Nephron (organoid): ENCODE data around the gene OR2Y1.
"Not testable (repeated sequence)": the region's sequence is repeated elsewhere in the genome, so short reads cannot be mapped to it uniquely, and the experiment has no call there.

Experiments used
- H3K27ac Mint-ChIP-seq, 3 experiments: 2 replicates each; pipeline ENCODE4 v1.8.0; 2020; ENCODE audit warnings: mixed read lengths in 3 of 3, mild to moderate bottlenecking in 2 of 3, moderate library complexity in 1 of 3
- H3K27me3 Mint-ChIP-seq: 2 replicates; pipeline ENCODE4 v1.8.0; 2021; ENCODE audit warnings: low read depth, mild to moderate bottlenecking, moderate library complexity, mixed read lengths
- H3K36me3 Mint-ChIP-seq: 2 replicates; pipeline ENCODE4 v1.8.0; 2020; ENCODE audit warnings: low read depth, mixed read lengths
- H3K4me1 Mint-ChIP-seq: 2 replicates; pipeline ENCODE4 v1.8.0; 2020; ENCODE audit warnings: mixed read lengths
- H3K4me3 Mint-ChIP-seq, 3 experiments: 2 replicates each; pipeline ENCODE4 v1.8.0; 2020; ENCODE audit warnings: mild to moderate bottlenecking in 3 of 3, mixed read lengths in 3 of 3, moderate library complexity in 2 of 3
- H3K9me3 Mint-ChIP-seq: 2 replicates; pipeline ENCODE4 v1.8.0; 2020; ENCODE audit warnings: mixed read lengths
- TF ChIP-seq, protein P1 (sequence below), 3 experiments: fragments of 200-600 bp; sonication (generic); IDR thresholded peaks; one replicate each; pipeline ENCODE4 v1.5.0; 2021; ENCODE audit warnings: antibody characterized with exemption in 3 of 3; ENCODE audit not compliant: unreplicated experiment in 3 of 3

Gene OR2Y1

DNA sequence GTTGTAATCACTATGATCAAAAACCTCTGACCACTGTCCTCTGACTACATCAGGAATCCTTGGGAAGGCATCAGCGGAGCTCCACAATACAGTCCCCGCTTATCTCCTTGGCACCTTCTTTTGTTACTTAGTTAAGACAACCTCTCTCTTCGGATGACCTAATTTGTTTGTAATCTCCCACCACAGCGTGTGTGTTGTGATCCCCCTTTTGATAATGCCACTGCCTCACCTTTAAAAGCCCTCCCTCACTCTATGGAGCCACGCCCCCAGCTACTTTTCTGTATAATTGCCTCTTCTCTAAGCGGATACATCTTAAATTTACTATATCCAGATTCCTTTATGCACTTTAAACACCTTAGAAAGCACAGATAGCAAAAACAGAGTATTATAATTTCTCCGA is 35.9 kb downstream of the OR2Y1 start:
- Mint-ChIP-seq H3K27me3 (peaks cover 8% of the 10 kb centered on the region), H3K4me3 (no peak overlapping the region), H3K27ac (no peak overlapping the region), H3K9me3 (peaks cover 8% of the 10 kb centered on the region), H3K36me3 (no peaks in the 10 kb centered on the region), H3K4me1 (no peaks in the 10 kb centered on the region)
- TF ChIP-seq, protein P1, sequence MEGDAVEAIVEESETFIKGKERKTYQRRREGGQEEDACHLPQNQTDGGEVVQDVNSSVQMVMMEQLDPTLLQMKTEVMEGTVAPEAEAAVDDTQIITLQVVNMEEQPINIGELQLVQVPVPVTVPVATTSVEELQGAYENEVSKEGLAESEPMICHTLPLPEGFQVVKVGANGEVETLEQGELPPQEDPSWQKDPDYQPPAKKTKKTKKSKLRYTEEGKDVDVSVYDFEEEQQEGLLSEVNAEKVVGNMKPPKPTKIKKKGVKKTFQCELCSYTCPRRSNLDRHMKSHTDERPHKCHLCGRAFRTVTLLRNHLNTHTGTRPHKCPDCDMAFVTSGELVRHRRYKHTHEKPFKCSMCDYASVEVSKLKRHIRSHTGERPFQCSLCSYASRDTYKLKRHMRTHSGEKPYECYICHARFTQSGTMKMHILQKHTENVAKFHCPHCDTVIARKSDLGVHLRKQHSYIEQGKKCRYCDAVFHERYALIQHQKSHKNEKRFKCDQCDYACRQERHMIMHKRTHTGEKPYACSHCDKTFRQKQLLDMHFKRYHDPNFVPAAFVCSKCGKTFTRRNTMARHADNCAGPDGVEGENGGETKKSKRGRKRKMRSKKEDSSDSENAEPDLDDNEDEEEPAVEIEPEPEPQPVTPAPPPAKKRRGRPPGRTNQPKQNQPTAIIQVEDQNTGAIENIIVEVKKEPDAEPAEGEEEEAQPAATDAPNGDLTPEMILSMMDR (IDR thresholded peaks at IDR 0.05; ENCODE audit: unreplicated experiment in 3 of 3): no peak

DNA sequence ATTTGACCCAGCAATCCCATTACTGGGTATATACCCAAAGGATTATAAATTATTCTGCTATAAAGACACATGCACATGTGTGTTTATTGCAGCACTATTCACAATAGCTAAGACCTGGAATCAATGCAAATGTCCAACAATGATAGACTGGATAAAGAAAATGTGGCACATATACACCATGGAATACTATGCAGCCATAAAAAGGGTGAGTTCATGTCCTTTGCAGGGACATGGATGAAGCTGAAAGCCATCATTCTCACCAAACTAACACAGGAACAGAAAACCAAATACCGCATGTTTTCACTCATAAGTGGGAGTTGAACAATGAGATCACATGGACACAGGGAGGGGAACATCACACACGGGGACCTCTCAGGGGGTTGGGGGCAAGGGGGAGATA is 36.5 kb downstream of the OR2Y1 start:
- H3K27me3 Mint-ChIP-seq, H3K36me3 Mint-ChIP-seq, H3K4me3 Mint-ChIP-seq, H3K27ac Mint-ChIP-seq, H3K9me3 Mint-ChIP-seq, H3K4me1 Mint-ChIP-seq: not testable (repeated sequence)

DNA sequence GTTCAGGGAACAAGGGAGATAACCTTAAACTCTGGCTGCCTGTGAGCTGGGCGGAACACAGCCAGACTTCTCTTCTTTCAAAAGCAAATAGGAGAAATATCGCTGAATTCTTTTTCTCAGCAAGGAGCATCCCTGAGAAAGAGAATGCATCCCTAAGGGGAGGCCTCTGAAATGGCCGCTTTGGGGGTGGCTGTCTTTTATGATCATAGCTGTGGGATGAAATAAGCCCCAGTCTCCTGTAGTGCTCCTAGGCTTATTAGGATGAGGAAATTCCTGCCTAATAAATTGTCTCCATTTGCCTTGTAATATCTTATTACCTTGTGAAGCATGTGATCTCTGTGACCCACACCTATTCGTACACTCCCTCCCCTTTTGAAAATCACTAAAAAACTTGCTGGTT is 39.4 kb downstream of the OR2Y1 start:
- not testable (repeated sequence) for H3K27ac Mint-ChIP-seq, H3K27me3 Mint-ChIP-seq, H3K36me3 Mint-ChIP-seq, H3K4me1 Mint-ChIP-seq, H3K4me3 Mint-ChIP-seq
- peaks cover 14% of the 10 kb centered on the region for H3K9me3 Mint-ChIP-seq

GRCh38 chr5:180699042-180699441 is 40.8 kb downstream of the OR2Y1 start:
- Mint-ChIP-seq H3K9me3 (peaks cover 12% of the 10 kb centered on the region), H3K27me3 (peaks cover 5% of the 10 kb centered on the region), H3K4me3 (no peak overlapping the region), H3K4me1 (no peaks in the 10 kb centered on the region), H3K36me3 (no peaks in the 10 kb centered on the region), H3K27ac (no peak overlapping the region)
- TF ChIP-seq, protein P1 (IDR thresholded peaks at IDR 0.05; ENCODE audit: unreplicated experiment in 3 of 3): no peak

DNA sequence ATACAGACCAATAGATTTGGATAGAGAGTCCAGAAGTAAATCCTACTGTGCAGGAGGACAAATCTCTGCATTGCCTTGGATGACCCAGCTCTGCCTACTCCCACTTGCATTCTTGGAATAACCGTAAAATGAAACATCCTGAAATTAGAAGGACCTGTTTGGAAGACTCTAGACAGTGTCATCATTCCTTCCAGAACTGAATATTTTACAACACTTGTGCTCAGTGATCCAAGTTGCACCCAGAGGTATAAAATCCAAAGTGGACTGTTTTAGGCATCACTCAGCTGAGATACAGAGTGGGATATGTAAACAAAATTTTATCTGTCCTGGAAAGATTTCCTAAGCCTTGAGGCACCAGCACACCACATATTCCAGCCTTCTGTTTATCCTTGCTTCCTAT is 43.7 kb downstream of the OR2Y1 start:
- no peak overlapping the region for H3K27ac Mint-ChIP-seq
- H3K27me3 Mint-ChIP-seq: peaks cover 16% of the 10 kb centered on the region
- peaks cover 4% of the 10 kb centered on the region for H3K4me1 Mint-ChIP-seq
- no peak overlapping the region for H3K4me3 Mint-ChIP-seq
- H3K9me3 Mint-ChIP-seq: peaks cover 9% of the 10 kb centered on the region
- H3K36me3 Mint-ChIP-seq: no peaks in the 10 kb centered on the region
- TF ChIP-seq, protein P1 (IDR thresholded peaks at IDR 0.05; ENCODE audit: unreplicated experiment in 3 of 3): no peak

GRCh38 chr5:180692429-180692828 is 47.4 kb downstream of the OR2Y1 start:
- TF ChIP-seq, protein P1 (IDR thresholded peaks at IDR 0.05; ENCODE audit: unreplicated experiment in 3 of 3): no peak
- Mint-ChIP-seq H3K4me1 (peaks cover 21% of the 10 kb centered on the region), H3K27ac (no peak overlapping the region), H3K27me3 (peaks cover 28% of the 10 kb centered on the region), H3K9me3 (peaks cover 2% of the 10 kb centered on the region), H3K4me3 (no peak overlapping the region), H3K36me3 (no peaks in the 10 kb centered on the region)

DNA sequence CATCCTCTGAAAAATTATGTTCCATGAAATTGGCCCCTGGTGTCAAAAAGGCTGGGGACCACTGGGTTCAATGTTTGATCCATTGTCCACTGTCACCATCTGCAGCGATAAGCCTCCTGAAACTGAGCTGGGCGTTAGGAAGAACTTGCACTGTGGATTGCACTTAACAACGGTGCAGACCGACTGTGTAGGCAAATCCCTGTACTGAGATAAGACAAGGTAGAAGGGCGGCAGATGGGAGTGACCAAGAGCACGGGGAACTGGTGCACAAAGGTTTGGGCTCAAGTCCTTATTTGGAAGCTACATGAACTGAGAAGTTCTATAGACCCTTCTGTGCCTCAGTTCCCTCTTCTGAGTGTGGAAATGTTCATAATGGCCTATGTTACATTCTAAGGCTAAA is 48.8 kb downstream of the OR2Y1 start:
- TF ChIP-seq, protein P1 (IDR thresholded peaks at IDR 0.05; ENCODE audit: unreplicated experiment in 3 of 3): no peak
- Mint-ChIP-seq H3K27ac (no peak overlapping the region), H3K4me3 (no peak overlapping the region), H3K27me3 (peaks cover 30% of the 10 kb centered on the region), H3K9me3 (no peaks in the 10 kb centered on the region), H3K36me3 (no peaks in the 10 kb centered on the region), H3K4me1 (peaks cover 21% of the 10 kb centered on the region)
